ENCODE measurements around the gene MEN1.

DNA sequence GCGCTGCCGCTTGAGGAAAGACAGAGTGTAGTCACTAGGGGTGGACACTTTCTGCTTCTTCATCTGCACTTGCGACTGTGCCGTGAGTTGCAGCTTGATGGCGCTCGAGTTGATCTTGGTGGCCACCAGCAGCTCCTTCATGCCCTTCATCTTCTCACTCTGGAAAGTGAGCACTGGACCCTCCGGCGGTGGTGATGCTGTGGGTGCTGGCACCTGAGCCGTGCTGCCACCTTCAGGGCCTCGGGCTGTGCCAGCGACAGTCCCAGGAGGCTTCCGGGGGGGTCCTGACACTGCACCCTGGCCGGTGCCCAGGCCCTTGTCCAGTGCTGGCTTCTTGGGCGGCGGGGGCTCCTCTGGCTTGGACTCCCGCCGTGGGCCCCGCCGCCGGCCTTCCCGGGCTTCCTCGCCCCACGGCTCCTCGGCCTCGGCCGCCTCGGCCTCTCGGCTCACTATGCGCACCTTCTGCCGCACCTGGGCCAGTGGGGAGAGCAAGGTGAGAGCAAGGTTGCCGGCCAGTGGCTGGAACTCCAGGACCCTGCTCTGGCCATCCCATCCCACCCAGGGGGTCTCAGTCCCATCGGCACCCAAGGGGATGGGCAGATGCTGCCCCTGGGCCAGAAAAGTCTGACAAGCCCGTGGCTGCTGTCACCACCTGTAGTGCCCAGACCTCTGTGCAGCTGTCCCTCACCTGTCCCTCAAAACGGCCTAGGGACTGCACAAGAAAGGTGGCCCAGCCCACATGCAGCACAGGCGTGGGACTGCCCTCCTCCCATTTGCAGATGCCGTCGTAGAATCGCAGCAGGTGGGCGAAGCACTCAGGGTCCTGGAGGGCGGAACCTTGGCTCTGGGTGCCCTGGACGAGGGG, 5.8 kb downstream of the MEN1 start:
- peak in 1 of 3 experiments; percentile 25 for TF ChIP-seq CTCF (optimal IDR thresholded peaks at IDR 0.05 in 1 of 3, IDR thresholded peaks at IDR 0.05 in 1 of 3, conservative IDR thresholded peaks at IDR 0.05 in 1 of 3; ENCODE audit: extremely low read depth in 1 of 3, insufficient read depth in 2 of 3, low read length in 3 of 3)
- TF ChIP-seq EZH2 (IDR thresholded peaks at IDR 0.05; ENCODE audit: low read length) = no peak

Measured in keratinocyte (primary cell).